Fibroblast of lung (primary cell): ENCODE data around the gene IGFLR1.

Source experiments
- EZH2 ChIP-seq: IDR thresholded peaks from 2 replicates; pipeline ENCODE4 v1.5.1; 2012; ENCODE audit warnings: low read length, control low read depth, mild to moderate bottlenecking; ENCODE audit errors: missing control alignments
- TF ChIP-seq, protein P1 (sequence below), 2 donors: IDR thresholded peaks in 1 of 2; conservative IDR thresholded peaks in 1 of 2; 1 replicate in 1 of 2; 2 replicates in 1 of 2; pipeline ENCODE4 v1.5.1; 2011 to 2012; ENCODE audit warnings: low read length in 2 of 2, control low read depth in 1 of 2, inconsistent platforms in 1 of 2, low read depth in 1 of 2, mild to moderate bottlenecking in 1 of 2

DNA sequence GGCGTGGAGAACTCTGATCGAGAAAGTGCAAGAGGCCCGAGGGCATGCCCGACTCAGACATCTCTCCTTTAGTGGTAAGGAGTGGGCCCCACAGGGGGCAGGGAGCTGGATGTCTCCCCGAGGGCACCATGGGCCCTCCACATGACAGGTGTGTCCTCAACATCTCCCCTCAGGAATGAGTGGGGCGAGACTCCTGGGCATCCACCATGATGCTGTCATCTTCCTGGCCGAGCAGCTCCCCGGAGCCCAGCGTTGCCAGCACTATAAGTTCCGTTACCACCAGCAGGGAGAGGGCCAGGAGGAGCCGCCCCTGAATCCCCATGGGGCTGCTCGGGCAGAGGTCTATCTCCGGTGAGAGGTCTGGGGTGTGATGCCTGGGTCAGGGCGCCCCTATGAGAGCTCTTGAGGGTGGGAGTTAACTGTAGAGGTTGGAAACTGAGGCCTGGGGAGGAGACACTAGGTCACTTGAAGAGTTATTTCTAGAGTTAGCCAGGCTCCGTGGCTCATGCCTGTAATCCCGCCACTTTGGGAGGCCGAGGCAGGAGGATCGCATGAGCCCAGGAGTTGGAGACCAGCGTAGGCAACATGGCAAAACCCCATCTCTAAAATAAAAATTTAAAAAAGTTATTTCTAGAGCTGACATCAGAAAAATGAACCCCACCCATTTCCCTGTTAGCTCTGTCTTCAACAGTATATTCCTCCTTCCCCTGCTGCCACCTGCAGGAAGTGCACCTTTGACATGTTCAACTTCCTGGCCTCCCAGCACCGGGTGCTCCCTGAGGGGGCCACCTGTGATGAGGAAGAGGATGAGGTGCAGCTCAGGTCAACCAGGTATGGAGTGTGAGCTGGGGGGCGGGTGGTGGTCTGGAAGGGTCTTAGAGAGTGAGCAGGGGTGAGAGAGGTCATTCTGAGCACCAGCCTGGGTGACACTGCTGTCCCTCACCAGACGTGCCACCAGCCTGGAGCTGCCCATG lies 5.1 kb downstream of the IGFLR1 start:
- TF ChIP-seq EZH2 = no peak
- TF ChIP-seq, protein P1, sequence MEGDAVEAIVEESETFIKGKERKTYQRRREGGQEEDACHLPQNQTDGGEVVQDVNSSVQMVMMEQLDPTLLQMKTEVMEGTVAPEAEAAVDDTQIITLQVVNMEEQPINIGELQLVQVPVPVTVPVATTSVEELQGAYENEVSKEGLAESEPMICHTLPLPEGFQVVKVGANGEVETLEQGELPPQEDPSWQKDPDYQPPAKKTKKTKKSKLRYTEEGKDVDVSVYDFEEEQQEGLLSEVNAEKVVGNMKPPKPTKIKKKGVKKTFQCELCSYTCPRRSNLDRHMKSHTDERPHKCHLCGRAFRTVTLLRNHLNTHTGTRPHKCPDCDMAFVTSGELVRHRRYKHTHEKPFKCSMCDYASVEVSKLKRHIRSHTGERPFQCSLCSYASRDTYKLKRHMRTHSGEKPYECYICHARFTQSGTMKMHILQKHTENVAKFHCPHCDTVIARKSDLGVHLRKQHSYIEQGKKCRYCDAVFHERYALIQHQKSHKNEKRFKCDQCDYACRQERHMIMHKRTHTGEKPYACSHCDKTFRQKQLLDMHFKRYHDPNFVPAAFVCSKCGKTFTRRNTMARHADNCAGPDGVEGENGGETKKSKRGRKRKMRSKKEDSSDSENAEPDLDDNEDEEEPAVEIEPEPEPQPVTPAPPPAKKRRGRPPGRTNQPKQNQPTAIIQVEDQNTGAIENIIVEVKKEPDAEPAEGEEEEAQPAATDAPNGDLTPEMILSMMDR (conservative IDR thresholded peaks at IDR 0.05 in 1 of 2, IDR thresholded peaks at IDR 0.05 in 1 of 2; ENCODE audit: low read depth in 1 of 2, low read length in 2 of 2) = peak in 1 of 2 donors; percentile 9
